Fibroblast of skin of abdomen (primary cell): ENCODE results near the gene PERM1.
"Not testable (repeated sequence)": the region's sequence is repeated elsewhere in the genome, so short reads cannot be mapped to it uniquely, and the experiment has no call there.

ENCODE experiments used
- DNase-seq: peaks from one replicate; pipeline ENCODE4 v3.0.0-alpha.2; 2013

Gene PERM1

GRCh38 chr1:1017397-1018320, 35.8 kb upstream of the PERM1 start:
- not testable (repeated sequence) for DNase-seq

- DNase-seq, result peak; percentile 20
These were observed 33.1 kb upstream of the PERM1 start for GRCh38 chr1:1014799-1015681.

- peak; percentile 46 for DNase-seq
These were observed 32.2 kb upstream of the PERM1 start for GRCh38 chr1:1013922-1014648.

GRCh38 chr1:1013105-1013921, 31.4 kb upstream of the PERM1 start, which contains the start of gene ISG15:
Gene ISG15 (plus strand): TSS chr1:1013497. CDS start chr1:1013574, 77 bp downstream.
- DNase-seq, result peak; percentile 81

- DNase-seq, result not testable (repeated sequence)
These were observed 30.8 kb upstream of the PERM1 start for GRCh38 chr1:1012736-1013104.

GRCh38 chr1:1011396-1011949, 29.6 kb upstream of the PERM1 start:
- no peak for DNase-seq

GRCh38 chr1:1010131-1010530, 28.2 kb upstream of the PERM1 start:
- DNase-seq, result not testable (repeated sequence)

GRCh38 chr1:1006305-1007159, 24.6 kb upstream of the PERM1 start:
- DNase-seq, result no peak

- no peak for DNase-seq
These were observed 23.9 kb upstream of the PERM1 start for GRCh38 chr1:1005774-1006304.

- peak; percentile 41 for DNase-seq
These were observed 23.1 kb upstream of the PERM1 start for GRCh38 chr1:1004780-1005697.

GRCh38 chr1:1004420-1004779, 22.5 kb upstream of the PERM1 start:
- DNase-seq, result no peak

GRCh38 chr1:1003618-1004419, 21.9 kb upstream of the PERM1 start:
- no peak for DNase-seq

GRCh38 chr1:1001057-1001783, 19.3 kb upstream of the PERM1 start:
- DNase-seq, result no peak

GRCh38 chr1:1000357-1001056, 18.6 kb upstream of the PERM1 start:
- peak; percentile 78 for DNase-seq

GRCh38 chr1:999725-1000356, 17.9 kb upstream of the PERM1 start, which contains the start of gene HES4:
Gene HES4 (minus strand): TSS chr1:1000097. CDS start chr1:999973, 124 bp downstream.
- peak; percentile 91 for DNase-seq
